Adrenal gland (tissue), 12 donors: Measurements from ENCODE around the gene WDR4. TPM values are rescaled to one million over a fixed set of nuclear protein-coding genes. Genes with fewer than 3 reads are reported as not detected.
"Not testable (repeated sequence)": the region's sequence is repeated elsewhere in the genome, so short reads cannot be mapped to it uniquely, and the experiment has no call there.

Source experiments
- DNase-seq, 7 donors: peaks; one replicate each; pipeline ENCODE4 v3.0.0-alpha.2; 2019 to 2020
- H3K27ac ChIP-seq, 5 donors: fragments of 200-600 bp; sonication (generic) in 4 of 5; 1 replicate in 3 of 5; 2 replicates in 2 of 5; pipeline versions ENCODE4 v1.5.1 to v1.8.0; 2016 to 2020; ENCODE audit warnings: mild to moderate bottlenecking in 1 of 5
- H3K27me3 ChIP-seq: fragments of 200-600 bp; 2 replicates; pipeline ENCODE4 v1.8.0; 2021
- H3K36me3 ChIP-seq, 2 donors: fragments of 200-600 bp; replicated peaks in 1 of 2; 1 replicate in 1 of 2; 2 replicates in 1 of 2; pipeline versions ENCODE4 v1.5.1 to v1.8.0; 2018 to 2022
- H3K4me1 ChIP-seq, 2 donors: fragments of 200-600 bp; replicated peaks in 1 of 2; 1 replicate in 1 of 2; 2 replicates in 1 of 2; pipeline versions ENCODE4 v1.5.1 to v1.8.0; 2018 to 2021
- H3K4me3 ChIP-seq, 4 donors: fragments of 200-600 bp; sonication (generic) in 3 of 4; one replicate each; pipeline ENCODE4 v1.5.1; 2016 to 2018
- H3K9me3 ChIP-seq, 3 donors: fragments of 200-600 bp; sonication (generic) in 1 of 3; replicated peaks in 1 of 3; 1 replicate in 2 of 3; 2 replicates in 1 of 3; pipeline versions ENCODE4 v1.5.1 to v1.8.0; 2016 to 2021
- POLR2A ChIP-seq, 2 donors: fragments of 450-650 bp; IDR thresholded peaks; one replicate each; pipeline ENCODE4 v1.6.1; 2017; ENCODE audit warnings: antibody characterized with exemption in 2 of 2, mild to moderate bottlenecking in 2 of 2, moderate library complexity in 1 of 2
- WGBS, 4 donors: extraction: QIAGEN DNeasy Blood & Tissue Kit in 2 of 4; methylation state at CpG; one replicate each; pipeline versions ENCODE4 v1.1.5 to v1.1.7; 2013 to 2017; 5-methylcytosine and 5-hydroxymethylcytosine counted together
- intact Hi-C, 2 donors: fragments of 100-400 bp; cut with DNase I; formaldehyde crosslinking; loops; one replicate each; pipeline versions ENCODE4 v1.14.1 to v1.15.0; 2022 to 2023
- polyA plus RNA-seq, 3 donors: library from polyadenylated mRNA; stranded (reverse); fragments of 200-250 nt in 2 of 3; fragments of 350-450 nt in 1 of 3; fragmentation: Illumina TruSeq in 1 of 3; extraction: RNeasy Lipid Tissue Mini Kit (QIAGEN cat#74804) in 1 of 3; gene quantifications; one replicate each; pipeline ENCODE4 v1.2.3, GENCODE V29; 2013 to 2014
- total RNA-seq, 9 donors: library from RNA; depleted of rRNA in 4 of 9; stranded (reverse); fragments of >200 nt in 4 of 9; fragments of 120-200 nt in 1 of 9; fragmentation: NEBNext Ultra II Directional in 1 of 9; extraction: Animal tissue kit (Norgen Biotek cat#: 25700) in 1 of 9; gene quantifications; one replicate each; pipeline versions ENCODE4 v1.1.0 to v1.2.4, GENCODE V29; 2013 to 2023
- TF ChIP-seq, protein P1 (sequence below), 6 experiments: fragments of 450-650 bp in 4 of 6; fragments of 200-600 bp in 2 of 6; sonication (generic) in 1 of 6; IDR thresholded peaks; 1 replicate in 5 of 6; 2 replicates in 1 of 6; pipeline versions ENCODE4 v1.5.1 to v1.8.0; 2016 to 2021; ENCODE audit warnings: antibody characterized with exemption in 6 of 6, mild to moderate bottlenecking in 2 of 6, moderate library complexity in 1 of 6
- donor health status: healthy with polysubstance abuse.
- donor health status: Bipolar disorder and iron deficiency.
- donor health status: DM: yes; HTN: yes; CAD: no.
- donor health status: DM: no; HTN: no; CAD: no.
- donor health status: DM: no; HTN: no; CAD: no.
- donor health status: DM: yes; HTN: yes; CAD: no.

Gene WDR4
- total and polyA plus RNA-seq, 12 donors: 3.6 to 19.3 (median 5.8) TPM

GRCh38 chr21:42878678-42878992, 704 bp downstream of the WDR4 start:
- H3K27ac ChIP-seq: peak overlapping the region; percentile 61 to 88 (median 78)
- intact Hi-C loops: no loop called here
- H3K4me1 ChIP-seq: peaks cover 14 to 18% of the 10 kb centered on the region in 2 donors
- H3K36me3 ChIP-seq: peaks cover 0 to 20% of the 10 kb centered on the region in 2 donors
- TF ChIP-seq POLR2A (IDR thresholded peaks at IDR 0.05): no peak
- TF ChIP-seq, protein P1, sequence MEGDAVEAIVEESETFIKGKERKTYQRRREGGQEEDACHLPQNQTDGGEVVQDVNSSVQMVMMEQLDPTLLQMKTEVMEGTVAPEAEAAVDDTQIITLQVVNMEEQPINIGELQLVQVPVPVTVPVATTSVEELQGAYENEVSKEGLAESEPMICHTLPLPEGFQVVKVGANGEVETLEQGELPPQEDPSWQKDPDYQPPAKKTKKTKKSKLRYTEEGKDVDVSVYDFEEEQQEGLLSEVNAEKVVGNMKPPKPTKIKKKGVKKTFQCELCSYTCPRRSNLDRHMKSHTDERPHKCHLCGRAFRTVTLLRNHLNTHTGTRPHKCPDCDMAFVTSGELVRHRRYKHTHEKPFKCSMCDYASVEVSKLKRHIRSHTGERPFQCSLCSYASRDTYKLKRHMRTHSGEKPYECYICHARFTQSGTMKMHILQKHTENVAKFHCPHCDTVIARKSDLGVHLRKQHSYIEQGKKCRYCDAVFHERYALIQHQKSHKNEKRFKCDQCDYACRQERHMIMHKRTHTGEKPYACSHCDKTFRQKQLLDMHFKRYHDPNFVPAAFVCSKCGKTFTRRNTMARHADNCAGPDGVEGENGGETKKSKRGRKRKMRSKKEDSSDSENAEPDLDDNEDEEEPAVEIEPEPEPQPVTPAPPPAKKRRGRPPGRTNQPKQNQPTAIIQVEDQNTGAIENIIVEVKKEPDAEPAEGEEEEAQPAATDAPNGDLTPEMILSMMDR (IDR thresholded peaks at IDR 0.05): no peak
- no peaks in the 10 kb centered on the region for H3K9me3 ChIP-seq
- 0 to 2% (median 0%) methylated on average over 11 to 15 of the region's 15 CpGs for WGBS, 4 donors
- no peak for DNase-seq
- peak overlapping the region; percentile 36 to 84 (median 75) for H3K4me3 ChIP-seq
- H3K27me3 ChIP-seq: no peaks in the 10 kb centered on the region

DNA sequence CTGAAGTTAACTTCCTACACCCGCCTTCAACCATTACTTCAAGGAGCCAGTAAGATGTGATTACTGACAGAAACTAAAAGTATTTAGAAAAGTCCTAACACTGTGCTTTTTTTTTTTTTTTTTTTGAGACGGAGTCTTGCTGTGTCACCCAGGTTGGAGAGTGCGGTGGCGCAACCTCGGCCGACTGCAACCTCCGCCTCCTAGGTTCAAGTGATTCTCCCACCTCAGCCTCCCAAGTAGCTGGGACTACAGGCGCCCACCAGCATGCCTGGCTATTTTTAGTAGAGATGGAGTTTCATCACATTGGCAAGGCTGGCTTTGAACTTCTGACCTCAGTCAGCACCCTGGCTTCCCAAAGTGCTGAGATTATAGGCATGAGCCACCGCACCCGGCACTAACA, 3.5 kb downstream of the WDR4 start:
- intact Hi-C loops, DNase-seq, H3K27ac ChIP-seq, H3K9me3 ChIP-seq, H3K27me3 ChIP-seq, H3K4me3 ChIP-seq: not testable (repeated sequence)
- WGBS, 4 donors: 91 to 95% (median 94%) methylated on average over 10 of the region's 10 CpGs
- H3K36me3 ChIP-seq: peaks cover 0 to 48% of the 10 kb centered on the region in 2 donors
- peaks cover 14 to 18% of the 10 kb centered on the region in 2 donors for H3K4me1 ChIP-seq

DNA sequence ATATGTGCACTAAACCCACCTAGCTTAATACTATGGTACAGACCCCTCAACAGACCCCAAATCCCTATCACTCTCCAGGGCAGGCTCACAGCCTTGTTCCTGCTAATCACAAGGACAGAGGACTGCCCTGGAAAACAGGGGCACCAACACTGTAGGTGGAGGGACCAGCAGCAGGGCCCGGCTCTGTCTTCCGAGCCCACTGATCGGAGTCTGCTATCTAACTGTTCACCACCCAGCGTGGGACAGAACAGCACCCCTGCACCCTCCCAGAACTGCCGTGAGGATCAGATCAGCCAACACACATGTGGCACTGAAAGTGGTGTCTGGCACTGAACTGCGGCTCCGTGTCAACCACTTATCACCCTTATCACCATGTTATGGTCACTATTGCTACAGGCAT, 6.2 kb downstream of the WDR4 start:
- WGBS, 4 donors: 94 to 97% (median 96%) methylated on average over 5 to 7 of the region's 7 CpGs
- Histone ChIP-seq H3K4me3 (no peak overlapping the region), H3K9me3 (no peaks in the 10 kb centered on the region), H3K27ac (no peak overlapping the region), H3K36me3 (peaks cover 0 to 67% of the 10 kb centered on the region in 2 donors), H3K27me3 (no peaks in the 10 kb centered on the region), H3K4me1 (peaks cover 0 to 2% of the 10 kb centered on the region in 2 donors)
- no peak for DNase-seq
- intact Hi-C loops: no loop called here
- no peak for TF ChIP-seq POLR2A (IDR thresholded peaks at IDR 0.05)
- TF ChIP-seq, protein P1 (IDR thresholded peaks at IDR 0.05): no peak

- H3K27me3 ChIP-seq: no peaks in the 10 kb centered on the region
- TF ChIP-seq POLR2A (IDR thresholded peaks at IDR 0.05): no peak
- TF ChIP-seq, protein P1 (IDR thresholded peaks at IDR 0.05): no peak
- no peaks in the 10 kb centered on the region for H3K4me1 ChIP-seq
- intact Hi-C loops: no loop called here
- H3K4me3 ChIP-seq: no peak overlapping the region
- no peak for DNase-seq
- no peaks in the 10 kb centered on the region for H3K9me3 ChIP-seq
- H3K36me3 ChIP-seq: peaks cover 0 to 50% of the 10 kb centered on the region in 2 donors
- WGBS, 4 donors: 85 to 100% (median 91%) methylated on average over 1 to 10 of the region's 10 CpGs
- H3K27ac ChIP-seq: no peak overlapping the region
Measured at GRCh38 chr21:42868196-42868595, 11.1 kb downstream of the WDR4 start.

GRCh38 chr21:42865776-42866160, 13.6 kb downstream of the WDR4 start:
- TF ChIP-seq, protein P1 (IDR thresholded peaks at IDR 0.05): no peak
- no peak for TF ChIP-seq POLR2A (IDR thresholded peaks at IDR 0.05)
- intact Hi-C loops: no loop called here
- Histone ChIP-seq H3K27ac (no peak overlapping the region), H3K4me3 (no peak overlapping the region), H3K9me3 (no peaks in the 10 kb centered on the region), H3K27me3 (no peaks in the 10 kb centered on the region), H3K4me1 (no peaks in the 10 kb centered on the region), H3K36me3 (peaks cover 0 to 42% of the 10 kb centered on the region in 2 donors)
- 75 to 95% (median 81%) methylated on average over 8 of the region's 8 CpGs for WGBS, 4 donors
- DNase-seq: no peak
